CD4-positive, alpha-beta T cell treated with Interleukin-17A for 1 hour (primary cell): Measurements from ENCODE around the gene TAC3.
A peak's percentile ranks its signal among the peaks of the same experiment; 100 is the strongest.
"Not testable (repeated sequence)": the region's sequence is repeated elsewhere in the genome, so short reads cannot be mapped to it uniquely, and the experiment has no call there.

ENCODE experiments used
- DNase-seq: peaks from one replicate; pipeline ENCODE4 v3.0.0-alpha.2; 2020

Gene TAC3

DNA sequence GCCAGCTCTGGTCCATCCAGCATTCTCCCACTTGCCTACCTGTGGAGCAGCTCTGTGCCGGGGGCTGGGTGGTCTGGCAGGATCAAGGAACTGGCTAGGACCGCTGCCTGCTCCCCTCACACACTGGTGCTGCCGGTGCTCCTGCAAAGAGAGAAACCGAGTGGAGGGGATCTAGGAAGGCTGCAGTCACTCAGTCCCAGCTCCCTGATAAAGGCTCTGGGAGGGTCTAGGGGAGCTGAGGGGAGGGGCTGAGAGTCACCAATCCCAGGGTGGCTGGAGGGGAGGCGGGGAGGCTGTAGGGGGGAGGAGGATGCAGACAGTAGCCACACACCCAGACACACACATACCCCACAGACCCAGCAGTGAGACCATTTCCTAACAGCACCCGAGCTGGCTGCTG lies at the start of gene TAC3:
TAC3 (minus strand) TSS at position 182 of the 400 bp plus-strand sequence. CDS start 732 bp downstream, outside the sequence.
- DNase-seq, result no peak

DNA sequence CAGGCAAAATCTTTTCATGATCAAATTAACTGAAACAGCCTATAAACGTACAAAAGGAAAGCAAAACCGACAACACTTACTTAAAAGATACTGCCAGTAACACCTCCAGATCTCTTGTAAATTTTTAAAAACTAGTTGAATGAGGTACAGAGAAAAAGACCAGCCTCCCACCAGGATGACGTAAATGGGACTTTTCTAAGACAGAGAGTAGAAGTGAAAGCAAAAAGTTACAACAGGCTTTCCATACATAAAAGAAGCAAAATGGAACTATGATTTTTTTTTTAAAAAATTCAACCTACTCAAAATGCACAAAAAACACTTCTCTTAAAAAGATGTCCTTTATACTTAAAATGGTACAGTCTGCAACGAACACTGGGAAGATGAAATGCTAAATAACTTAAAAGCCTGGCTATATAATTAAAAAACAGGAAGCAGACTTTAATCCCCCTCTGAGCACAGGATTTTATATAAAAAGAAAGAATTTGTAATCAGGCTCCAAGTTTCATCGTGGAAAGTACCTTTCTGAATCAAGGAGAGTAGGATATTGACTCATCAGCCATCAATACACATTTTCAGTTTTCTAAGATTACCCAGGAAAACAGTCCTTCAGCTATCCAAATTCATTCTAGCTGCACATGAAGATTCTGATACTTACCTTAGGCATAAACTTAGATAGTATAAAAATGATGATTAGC lies 47.8 kb upstream of the TAC3 start:
- DNase-seq, result peak; percentile 90

DNA sequence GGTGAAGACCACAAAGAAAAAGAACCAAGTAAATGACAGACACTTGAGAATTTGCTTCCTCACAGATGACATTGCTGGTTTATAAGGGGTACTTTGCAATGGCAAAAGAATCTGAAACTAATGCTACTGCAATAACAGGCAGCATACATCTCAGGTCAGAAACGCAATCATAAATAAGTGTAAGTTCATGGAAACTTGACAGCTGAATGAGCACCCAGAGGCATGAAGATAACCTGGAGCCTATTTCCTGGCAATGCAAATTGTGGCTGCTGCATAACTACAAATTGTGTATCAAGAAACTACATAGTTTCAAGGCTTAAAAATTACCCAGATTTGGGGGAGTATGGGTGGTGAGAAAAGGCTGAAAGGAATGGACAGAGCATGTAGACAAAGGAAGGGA lies 42.1 kb upstream of the TAC3 start:
- DNase-seq, result no peak

- no peak for DNase-seq
Observed at GRCh38 chr12:57057067-57057751, 40.9 kb upstream of the TAC3 start.

DNA sequence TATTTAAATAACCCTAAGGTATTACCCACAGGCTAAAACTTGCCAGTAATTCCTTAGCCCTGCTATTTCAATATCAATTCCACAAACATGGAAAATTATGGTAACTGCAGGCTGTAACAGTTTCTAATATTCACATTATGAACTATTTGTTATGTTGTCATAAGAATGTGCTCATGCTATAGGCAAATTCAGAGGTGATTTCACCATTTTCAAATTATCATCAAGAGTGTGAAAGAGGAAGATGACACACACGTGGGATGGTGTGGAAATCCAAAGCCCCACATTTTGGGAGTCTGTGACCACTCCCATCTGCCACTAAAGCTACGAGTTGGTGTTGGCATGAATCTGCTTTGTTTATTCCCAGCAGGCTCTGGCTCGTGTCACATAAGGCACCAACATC lies 39.5 kb upstream of the TAC3 start:
- no peak for DNase-seq

DNA sequence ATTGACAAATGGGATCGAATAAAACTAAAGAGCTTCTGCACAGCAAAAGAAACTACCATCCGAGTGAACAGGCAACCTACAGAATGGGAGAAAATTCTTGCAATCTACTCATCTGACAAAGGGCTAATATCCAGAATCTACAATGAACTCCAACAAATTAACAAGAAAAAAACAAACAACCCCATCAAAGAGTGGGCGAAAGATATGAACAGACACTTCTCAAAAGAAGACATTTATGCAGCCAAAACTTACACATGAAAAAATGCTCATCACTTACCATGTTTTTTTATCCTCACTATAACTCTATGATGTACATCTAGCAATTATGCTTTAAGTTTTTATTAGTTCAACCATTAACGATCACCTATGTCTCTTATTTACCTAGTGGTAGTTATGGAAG lies 37.6 kb upstream of the TAC3 start:
- not testable (repeated sequence) for DNase-seq

DNA sequence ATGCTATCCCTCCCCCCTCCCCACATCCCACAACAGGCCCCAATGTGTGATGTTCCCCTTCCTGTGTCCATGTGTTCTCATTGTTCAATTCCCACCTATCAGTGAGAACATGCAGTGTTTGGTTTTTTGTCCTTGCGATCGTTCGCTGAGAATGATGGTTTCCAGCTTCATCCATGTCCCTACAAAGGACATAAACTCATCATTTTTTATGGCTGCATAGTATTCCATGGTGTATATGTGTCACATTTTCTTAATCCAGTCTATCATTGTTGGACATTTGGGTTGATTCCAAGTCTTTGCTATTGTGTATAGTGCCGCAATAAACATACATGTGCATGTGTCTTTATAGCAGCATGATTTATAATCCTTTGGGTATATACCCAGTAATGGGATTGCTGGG lies 36.8 kb upstream of the TAC3 start:
- not testable (repeated sequence) for DNase-seq

DNA sequence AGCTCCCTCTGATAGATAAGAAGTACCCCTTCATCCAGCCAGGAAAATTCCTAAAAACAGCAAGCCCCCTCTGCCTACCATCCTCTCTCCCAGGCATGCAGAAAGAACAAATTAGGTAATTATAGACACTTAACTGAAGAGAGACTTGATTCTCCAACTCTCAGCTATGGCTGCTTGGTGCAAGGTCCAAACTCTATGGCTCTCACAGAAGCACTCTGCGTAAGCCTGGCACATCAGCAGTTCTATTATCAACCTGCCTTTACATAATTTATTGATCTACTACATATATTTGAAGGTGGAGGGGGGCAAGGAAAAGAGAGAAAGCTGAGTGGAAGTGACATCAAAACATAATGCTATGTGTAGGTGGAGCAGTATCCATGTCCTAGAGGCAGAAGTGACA lies 34.7 kb upstream of the TAC3 start:
- no peak for DNase-seq

DNA sequence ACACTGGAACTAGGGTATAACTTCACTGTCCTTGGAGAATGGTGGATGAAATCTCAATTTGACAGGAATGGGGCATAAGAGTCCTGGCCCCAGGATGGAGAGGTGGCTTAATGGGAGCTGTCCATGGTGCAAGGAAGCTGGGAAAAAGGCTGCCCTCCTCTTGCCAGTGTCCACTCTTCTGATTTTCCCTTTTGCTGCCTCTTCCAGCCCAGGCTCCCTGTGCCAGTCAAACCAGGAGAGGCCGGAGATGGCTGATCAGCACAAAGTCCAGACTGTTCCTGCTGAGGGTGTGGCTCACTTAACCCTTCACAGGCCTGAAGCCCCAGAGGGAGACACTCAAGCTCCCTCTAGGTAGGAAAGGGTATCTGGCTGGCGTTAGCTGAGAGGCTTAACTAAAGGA lies 33.6 kb upstream of the TAC3 start, which contains the start of gene MYO1A:
MYO1A (minus strand) TSS at position 240 of the 400 bp plus-strand sequence. CDS start 1,806 bp downstream, outside the sequence.
- DNase-seq, result no peak

DNA sequence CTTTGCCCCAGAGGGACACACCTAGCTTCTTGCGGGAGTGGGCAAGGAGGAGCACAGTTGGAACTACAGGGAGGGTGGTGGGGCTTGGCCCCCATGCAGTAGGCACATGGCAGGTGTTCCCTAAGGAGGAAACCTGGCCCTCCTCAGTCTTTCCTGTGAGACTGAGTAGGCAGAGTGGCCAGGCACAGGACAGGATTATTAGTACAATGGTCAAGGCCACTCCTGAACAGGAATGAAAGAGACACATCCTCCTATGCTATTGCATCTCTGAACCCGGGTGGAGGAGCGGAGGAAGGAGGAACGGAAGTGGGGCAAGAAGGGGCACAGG lies 32.8 kb upstream of the TAC3 start:
- DNase-seq, result no peak

DNA sequence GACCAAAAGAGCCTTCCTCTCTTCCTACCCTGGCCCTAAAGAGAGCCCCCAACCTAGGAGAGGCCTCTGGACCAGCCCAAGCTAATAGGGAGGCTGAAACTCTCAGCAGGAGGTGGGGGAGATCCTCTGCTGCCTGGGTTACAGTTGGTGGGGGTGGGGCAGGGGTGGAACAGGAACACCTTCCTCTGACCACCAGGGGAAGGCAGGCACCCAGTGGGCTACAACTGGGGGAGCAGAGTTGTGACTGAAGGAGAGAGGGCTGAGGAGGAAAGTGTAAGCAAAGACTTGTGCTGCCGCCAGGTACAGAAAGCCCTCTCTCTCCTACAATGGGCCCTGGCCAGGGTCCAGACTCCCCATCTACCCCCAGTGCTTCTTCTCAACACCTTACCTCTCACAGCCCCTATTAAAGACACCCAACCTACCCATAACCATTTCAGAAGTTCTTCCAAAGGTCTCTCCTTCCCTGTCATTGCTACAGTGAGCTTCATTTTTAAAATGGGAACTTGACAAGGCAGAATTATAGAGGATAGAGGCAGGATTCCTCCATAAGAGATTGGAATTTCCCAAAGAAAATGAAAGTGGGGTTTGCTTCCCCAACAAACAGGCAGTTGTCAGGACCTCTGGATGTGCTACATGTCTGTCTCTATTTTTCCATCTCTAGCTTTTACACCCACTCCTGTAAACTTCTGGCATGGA lies 32.2 kb upstream of the TAC3 start:
- DNase-seq, result no peak

GRCh38 chr12:57047981-57048380 lies 31.7 kb upstream of the TAC3 start:
- DNase-seq, result no peak

- DNase-seq, result peak; percentile 47
Observed at GRCh38 chr12:57046947-57047890, 30.9 kb upstream of the TAC3 start.

GRCh38 chr12:57046086-57046791 lies 29.9 kb upstream of the TAC3 start:
- no peak for DNase-seq

DNA sequence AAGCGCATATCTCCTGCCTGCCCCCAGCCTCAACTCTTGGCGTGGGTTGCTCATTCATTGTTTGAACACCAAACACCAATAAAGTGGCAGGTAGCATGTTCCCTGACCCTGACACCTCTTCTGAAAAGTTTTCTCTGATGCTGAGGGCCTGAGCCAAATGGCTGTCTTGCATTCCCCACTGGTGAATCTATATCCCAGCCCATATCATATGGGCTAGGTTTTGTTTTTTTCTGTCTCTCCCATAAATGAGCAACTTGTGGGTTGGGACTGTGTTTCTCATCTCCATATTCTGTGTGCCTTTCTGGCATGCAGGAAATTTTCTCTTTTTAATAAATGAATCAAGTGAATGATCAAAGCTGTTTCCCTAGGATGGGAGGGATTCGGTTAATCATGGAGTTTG lies 28.6 kb upstream of the TAC3 start:
- DNase-seq, result no peak

DNA sequence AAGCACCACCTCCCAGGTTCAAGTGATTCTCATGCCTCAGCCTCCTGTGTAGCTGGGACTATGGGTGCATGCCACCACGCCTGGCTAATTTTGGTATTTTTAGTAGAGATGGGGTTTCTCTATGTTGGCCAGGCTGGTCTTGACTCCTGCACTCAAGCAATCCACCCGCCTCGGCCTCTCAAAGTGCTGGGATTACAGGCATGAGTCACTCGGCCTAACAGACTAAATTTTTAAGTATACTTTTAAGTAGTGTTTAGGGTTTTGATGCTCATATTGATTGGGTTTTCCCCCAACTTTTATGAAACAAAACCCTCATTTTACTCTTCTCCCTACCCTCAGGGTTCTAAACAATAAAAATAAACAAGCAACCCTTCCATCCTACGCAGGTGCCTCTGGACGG lies 28.1 kb upstream of the TAC3 start:
- DNase-seq, result no peak

- DNase-seq, result no peak
Observed at GRCh38 chr12:57042695-57043094, 26.4 kb upstream of the TAC3 start.

GRCh38 chr12:57040750-57041149 lies 24.4 kb upstream of the TAC3 start:
- DNase-seq, result no peak

GRCh38 chr12:57040211-57040610 lies 23.9 kb upstream of the TAC3 start:
- no peak for DNase-seq

- no peak for DNase-seq
Observed at GRCh38 chr12:57039016-57039798, 22.9 kb upstream of the TAC3 start.

DNA sequence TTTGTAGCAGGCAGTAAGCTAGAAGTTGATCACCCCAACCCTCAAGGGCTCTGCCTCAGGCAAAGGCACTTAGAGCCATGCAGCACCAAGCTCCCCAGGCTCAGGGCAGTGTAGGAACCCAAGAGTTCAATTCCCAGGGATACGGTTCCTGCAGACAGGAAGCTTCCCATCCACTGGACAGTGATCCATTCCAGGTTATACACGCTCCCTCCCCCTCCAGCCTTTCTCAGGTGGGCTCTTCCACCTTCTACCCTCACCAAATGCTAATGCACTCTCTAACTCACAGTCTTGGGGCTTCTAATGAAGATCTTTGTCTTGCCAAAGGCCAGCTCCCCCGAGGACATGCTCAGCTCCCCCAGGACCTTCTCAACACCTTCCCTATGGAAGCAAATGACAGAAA lies 20.9 kb upstream of the TAC3 start:
- DNase-seq, result no peak
